ENCODE measurements around the gene SCAMP5. TPM values are rescaled to one million over a fixed set of nuclear protein-coding genes. Genes with fewer than 3 reads are reported as not detected.

SCAMP5 gene
- total RNA-seq, 1 experiment from 2014 or later: 70.1 TPM

DNA sequence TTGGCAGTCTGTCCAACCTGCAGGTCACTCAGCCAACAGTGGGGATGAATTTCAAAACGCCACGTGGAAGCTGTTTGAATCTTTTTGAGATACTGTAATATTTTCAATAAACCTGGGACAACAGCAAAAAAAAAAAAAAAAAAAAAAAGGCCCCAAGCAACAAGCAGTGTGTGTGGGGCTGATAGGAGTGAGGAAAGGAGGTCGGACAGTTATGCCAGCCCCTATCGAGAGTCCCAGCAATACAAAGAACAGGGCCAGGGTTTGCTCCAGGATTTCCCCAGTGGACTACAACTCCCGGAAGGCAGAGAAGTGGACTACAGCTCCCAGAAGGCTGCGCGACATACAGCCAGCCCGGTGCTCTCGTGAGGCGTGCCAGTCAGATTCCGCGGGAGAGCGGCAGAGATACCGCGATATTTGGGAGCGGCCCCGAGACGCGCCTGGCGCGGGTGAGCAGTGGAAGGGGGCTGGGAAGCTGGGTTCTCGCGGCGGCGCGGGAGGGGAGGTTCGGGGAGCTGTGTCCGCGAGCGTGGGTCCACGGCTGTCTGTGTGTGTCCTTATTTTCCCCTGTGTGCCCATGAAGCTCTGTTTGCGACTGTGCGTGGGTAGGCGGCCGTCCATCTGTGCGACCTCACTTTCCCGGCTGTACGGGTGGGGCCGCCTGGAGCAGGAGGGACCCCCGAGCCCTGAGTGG lies 28.0 kb downstream of the SCAMP5 start, which contains the start of gene PPCDC:
Gene PPCDC, plus strand, starts transcription at position 410 of the 691 bp plus-strand sequence. CDS start 4,729 bp downstream, outside the sequence.
- H3K9me3 Mint-ChIP-seq: no peaks in the 10 kb centered on the region
- ATAC-seq (peak; percentile 99), DNase-seq (ENCODE audit: low spot score) (peak; percentile 97)
- H3K4me1 Mint-ChIP-seq: peaks cover 17% of the 10 kb centered on the region
- peaks cover 11% of the 10 kb centered on the region; the same call in 1 of the 2 replicates for H3K36me3 Mint-ChIP-seq
- H3K27ac Mint-ChIP-seq: peak within 1 kb of the TSS; percentile 84
- no peaks in the 10 kb centered on the region for H3K27me3 Mint-ChIP-seq (ENCODE audit: low read depth)
- H3K4me3 Mint-ChIP-seq: peak within 1 kb of the TSS; percentile 96
- CTCF ChIA-PET: interaction anchor here (0.6 to 1.7 kb wide), 17 partner anchors 10 to 345 kb away, joined by 3 to 14 read pairs (median 5); partner anchors contain the start of genes C15orf39, MAN2C1, RPP25 and SCAMP5
- POLR2A ChIA-PET: interaction anchor here (0.5 to 1.6 kb wide), 10 partner anchors 11 to 432 kb away, joined by 3 to 10 read pairs (median 4); partner anchors contain the start of genes RPP25 and SCAMP5
- TF ChIP-seq RORB (CRISPR knock-in tag; IDR thresholded peaks at IDR 0.05) (no peak), FOXK1 (CRISPR knock-in tag; IDR thresholded peaks at IDR 0.05) (no peak; the same call in none of the 2 replicates), MLX (CRISPR knock-in tag; IDR thresholded peaks at IDR 0.05) (no peak), GRHL2 (CRISPR knock-in tag; IDR thresholded peaks at IDR 0.05; ENCODE audit: insufficient replicate concordance, severe bottlenecking) (no peak), TCF7 (CRISPR knock-in tag; IDR thresholded peaks at IDR 0.05; ENCODE audit: low read depth) (0 out of 2 replicates have a peak, but pooled peaks have one; percentile 29), ZNF232 (CRISPR knock-in tag; IDR thresholded peaks at IDR 0.05) (no peak), ZNF396 (CRISPR knock-in tag; IDR thresholded peaks at IDR 0.05; ENCODE audit: borderline replicate concordance) (no peak), ETV6 (CRISPR knock-in tag; IDR thresholded peaks at IDR 0.05) (peak; percentile 87; the same call in 1 of the 2 replicates), KAT7 (CRISPR knock-in tag; IDR thresholded peaks at IDR 0.05; ENCODE audit: borderline replicate concordance) (no peak), ARID4B (CRISPR knock-in tag; IDR thresholded peaks at IDR 0.05; ENCODE audit: borderline replicate concordance) (no peak), ZNF219 (CRISPR knock-in tag; IDR thresholded peaks at IDR 0.05; ENCODE audit: borderline replicate concordance) (no peak), NFYB (CRISPR knock-in tag; conservative IDR thresholded peaks at IDR 0.05; ENCODE audit: low read depth) (peak; percentile 67), NFE2L1 (CRISPR knock-in tag; IDR thresholded peaks at IDR 0.05) (no peak; the same call in 1 of the 2 replicates), ZNF138 (CRISPR knock-in tag; conservative IDR thresholded peaks at IDR 0.05) (no peak), GTF2I (CRISPR knock-in tag; conservative IDR thresholded peaks at IDR 0.05) (no peak), ZNF317 (CRISPR knock-in tag; IDR thresholded peaks at IDR 0.05; ENCODE audit: borderline replicate concordance, low read depth) (no peak), STAT6 (CRISPR knock-in tag; conservative IDR thresholded peaks at IDR 0.05; ENCODE audit: low read depth) (no peak), NR3C1 (CRISPR knock-in tag; conservative IDR thresholded peaks at IDR 0.05; ENCODE audit: low read depth) (no peak), ZNF263 (CRISPR knock-in tag; IDR thresholded peaks at IDR 0.05; ENCODE audit: low read depth) (no peak)
- TF ChIP-seq, protein P1, sequence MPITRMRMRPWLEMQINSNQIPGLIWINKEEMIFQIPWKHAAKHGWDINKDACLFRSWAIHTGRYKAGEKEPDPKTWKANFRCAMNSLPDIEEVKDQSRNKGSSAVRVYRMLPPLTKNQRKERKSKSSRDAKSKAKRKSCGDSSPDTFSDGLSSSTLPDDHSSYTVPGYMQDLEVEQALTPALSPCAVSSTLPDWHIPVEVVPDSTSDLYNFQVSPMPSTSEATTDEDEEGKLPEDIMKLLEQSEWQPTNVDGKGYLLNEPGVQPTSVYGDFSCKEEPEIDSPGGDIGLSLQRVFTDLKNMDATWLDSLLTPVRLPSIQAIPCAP (CRISPR knock-in tag; IDR thresholded peaks at IDR 0.05): no peak
- TF ChIP-seq, protein P2, sequence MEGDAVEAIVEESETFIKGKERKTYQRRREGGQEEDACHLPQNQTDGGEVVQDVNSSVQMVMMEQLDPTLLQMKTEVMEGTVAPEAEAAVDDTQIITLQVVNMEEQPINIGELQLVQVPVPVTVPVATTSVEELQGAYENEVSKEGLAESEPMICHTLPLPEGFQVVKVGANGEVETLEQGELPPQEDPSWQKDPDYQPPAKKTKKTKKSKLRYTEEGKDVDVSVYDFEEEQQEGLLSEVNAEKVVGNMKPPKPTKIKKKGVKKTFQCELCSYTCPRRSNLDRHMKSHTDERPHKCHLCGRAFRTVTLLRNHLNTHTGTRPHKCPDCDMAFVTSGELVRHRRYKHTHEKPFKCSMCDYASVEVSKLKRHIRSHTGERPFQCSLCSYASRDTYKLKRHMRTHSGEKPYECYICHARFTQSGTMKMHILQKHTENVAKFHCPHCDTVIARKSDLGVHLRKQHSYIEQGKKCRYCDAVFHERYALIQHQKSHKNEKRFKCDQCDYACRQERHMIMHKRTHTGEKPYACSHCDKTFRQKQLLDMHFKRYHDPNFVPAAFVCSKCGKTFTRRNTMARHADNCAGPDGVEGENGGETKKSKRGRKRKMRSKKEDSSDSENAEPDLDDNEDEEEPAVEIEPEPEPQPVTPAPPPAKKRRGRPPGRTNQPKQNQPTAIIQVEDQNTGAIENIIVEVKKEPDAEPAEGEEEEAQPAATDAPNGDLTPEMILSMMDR (IDR thresholded peaks at IDR 0.05): no peak
- TF ChIP-seq, protein P3, sequence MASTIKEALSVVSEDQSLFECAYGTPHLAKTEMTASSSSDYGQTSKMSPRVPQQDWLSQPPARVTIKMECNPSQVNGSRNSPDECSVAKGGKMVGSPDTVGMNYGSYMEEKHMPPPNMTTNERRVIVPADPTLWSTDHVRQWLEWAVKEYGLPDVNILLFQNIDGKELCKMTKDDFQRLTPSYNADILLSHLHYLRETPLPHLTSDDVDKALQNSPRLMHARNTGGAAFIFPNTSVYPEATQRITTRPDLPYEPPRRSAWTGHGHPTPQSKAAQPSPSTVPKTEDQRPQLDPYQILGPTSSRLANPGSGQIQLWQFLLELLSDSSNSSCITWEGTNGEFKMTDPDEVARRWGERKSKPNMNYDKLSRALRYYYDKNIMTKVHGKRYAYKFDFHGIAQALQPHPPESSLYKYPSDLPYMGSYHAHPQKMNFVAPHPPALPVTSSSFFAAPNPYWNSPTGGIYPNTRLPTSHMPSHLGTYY (CRISPR knock-in tag; IDR thresholded peaks at IDR 0.05): no peak

Measured in WTC11 (cell line).